H1 (cell line): ENCODE measurements around the gene SLC16A2. TPM values are rescaled to one million over a fixed set of nuclear protein-coding genes. Genes with fewer than 3 reads are reported as not detected.

Source experiments
- CTCF ChIA-PET: fragments of 300-600 bp; sonication (Branson Sonifier 250); formaldehyde crosslinking; loops from one replicate; lab custom pipeline; 2021; ENCODE audit not compliant: partially characterized antibody; lab: Charles Lee
- POLR2A ChIA-PET: fragments of 300-600 bp; sonication (Branson Sonifier 250); formaldehyde crosslinking; loops from one replicate; lab custom pipeline; 2021; ENCODE audit warnings: inconsistent platforms; ENCODE audit not compliant: partially characterized antibody; lab: Charles Lee
- DNase-seq, 2 experiments: peaks; one replicate each; pipeline versions ENCODE4 v3.0.0 to v3.0.0-alpha.2; 2010 to 2022; ENCODE audit warnings: low spot score in 2 of 2, low read depth in 1 of 2, mixed read lengths in 1 of 2
- FAIRE-seq: peaks from 2 replicates; lab custom pipeline; 2011; peaks lifted over from hg19 to GRCh38; lab: Jason Lieb, UNC
- H2AFZ ChIP-seq: 2 replicates; pipeline ENCODE4 v1.8.1; 2012; ENCODE audit warnings: low read length, inconsistent platforms
- H2AK5ac ChIP-seq: 2 replicates; pipeline ENCODE4 v1.6.1; 2013; ENCODE audit warnings: low read depth, low read length
- H2BK120ac ChIP-seq: replicated peaks from 2 replicates; pipeline ENCODE3; 2013; ENCODE audit warnings: low read depth, low read length, inconsistent platforms
- H2BK12ac ChIP-seq: 2 replicates; pipeline ENCODE4 v1.6.1; 2013; ENCODE audit warnings: low read depth, low read length
- H2BK15ac ChIP-seq: 2 replicates; pipeline ENCODE4 v1.6.1; 2013; ENCODE audit warnings: low read length
- H2BK20ac ChIP-seq: 2 replicates; pipeline ENCODE4 v1.6.1; 2013; ENCODE audit warnings: low read length
- H2BK5ac ChIP-seq: 2 replicates; pipeline ENCODE4 v1.6.1; 2013; ENCODE audit warnings: low read depth, low read length
- H3K14ac ChIP-seq: 2 replicates; pipeline ENCODE4 v1.6.1; 2013; ENCODE audit warnings: inconsistent platforms; ENCODE audit not compliant: insufficient read length
- H3K18ac ChIP-seq: 2 replicates; pipeline ENCODE4 v1.6.1; 2013; ENCODE audit warnings: low read length; ENCODE audit errors: extremely low read depth
- H3K23ac ChIP-seq: 2 replicates; pipeline ENCODE4 v1.6.1; 2013; ENCODE audit warnings: inconsistent platforms; ENCODE audit not compliant: insufficient read length
- H3K23me2 ChIP-seq: 2 replicates; pipeline ENCODE4 v1.6.1; 2013; ENCODE audit warnings: low read depth, low read length
- H3K27ac ChIP-seq: 2 replicates; pipeline ENCODE4 v1.6.1; 2011; ENCODE audit warnings: low read depth, low read length, inconsistent platforms
- H3K27me3 ChIP-seq, 4 experiments: replicated peaks in 1 of 4; 1 replicate in 1 of 4; 2 replicates in 3 of 4; pipeline versions ENCODE4 v1.6.1 to v1.8.1; 2011 to 2013; ENCODE audit warnings: low read length in 3 of 4, mild to moderate bottlenecking in 3 of 4, inconsistent platforms in 2 of 4, mixed read lengths in 2 of 4, moderate library complexity in 1 of 4; ENCODE audit not compliant: control insufficient read depth in 3 of 4, insufficient read depth in 3 of 4; ENCODE audit errors: extremely low read depth in 1 of 4
- H3K36me3 ChIP-seq, 4 experiments: 2 replicates each; pipeline versions ENCODE4 v1.6.1 to v1.8.1; 2011 to 2013; ENCODE audit warnings: mild to moderate bottlenecking in 4 of 4, low read length in 3 of 4, moderate library complexity in 2 of 4, control low read depth in 1 of 4, inconsistent platforms in 1 of 4; ENCODE audit not compliant: insufficient read depth in 4 of 4, control insufficient read depth in 2 of 4
- H3K4ac ChIP-seq: replicated peaks from 2 replicates; pipeline ENCODE3; 2013; ENCODE audit warnings: low read length, low read depth, mixed read lengths, inconsistent platforms; ENCODE audit not compliant: insufficient read length
- H3K4me1 ChIP-seq, 4 experiments: replicated peaks in 1 of 4; 1 replicate in 1 of 4; 2 replicates in 3 of 4; pipeline versions ENCODE4 v1.6.1 to v1.8.1; 2011 to 2013; ENCODE audit warnings: low read length in 3 of 4, inconsistent platforms in 2 of 4, mixed read lengths in 1 of 4; ENCODE audit not compliant: insufficient read depth in 4 of 4, control insufficient read depth in 3 of 4
- H3K4me2 ChIP-seq, 2 experiments: 2 replicates each; pipeline versions ENCODE4 v1.6.1 to v1.8.1; 2011 to 2013; ENCODE audit warnings: low read depth in 2 of 2, low read length in 2 of 2, control low read depth in 1 of 2, inconsistent platforms in 1 of 2, mild to moderate bottlenecking in 1 of 2; ENCODE audit not compliant: insufficient read depth in 1 of 2
- H3K4me3 ChIP-seq, 4 experiments: fragments of 200-600, 300-600 bp in 1 of 4; sonication (generic), shearing (Covaris generic), sonication (Bioruptor Twin) in 1 of 4; 2 replicates each; pipeline versions ENCODE4 v1.5.1 to v1.8.1; 2011 to 2016; ENCODE audit warnings: low read length in 4 of 4, low read depth in 3 of 4, control low read depth in 2 of 4, inconsistent platforms in 2 of 4, mild to moderate bottlenecking in 2 of 4, mixed read lengths in 1 of 4, moderate library complexity in 1 of 4; ENCODE audit not compliant: insufficient read depth in 2 of 4; ENCODE audit errors: extremely low read depth in 1 of 4
- H3K56ac ChIP-seq: replicated peaks from 2 replicates; pipeline ENCODE3; 2013; ENCODE audit warnings: low read depth, mild to moderate bottlenecking, mixed read lengths, low read length, inconsistent platforms; ENCODE audit not compliant: insufficient read length
- H3K79me1 ChIP-seq: 2 replicates; pipeline ENCODE4 v1.6.1; 2013; ENCODE audit warnings: low read depth, low read length, control low read depth
- H3K79me2 ChIP-seq, 2 experiments: 2 replicates each; pipeline versions ENCODE4 v1.6.1 to v1.8.1; 2012 to 2013; ENCODE audit warnings: low read length in 2 of 2, mild to moderate bottlenecking in 2 of 2, inconsistent platforms in 1 of 2; ENCODE audit not compliant: insufficient read depth in 2 of 2, control insufficient read depth in 1 of 2
- H3K9ac ChIP-seq, 4 experiments: replicated peaks in 1 of 4; 1 replicate in 1 of 4; 2 replicates in 3 of 4; pipeline versions ENCODE4 v1.6.1 to v1.8.1; 2011 to 2013; ENCODE audit warnings: low read depth in 3 of 4, low read length in 3 of 4, control low read depth in 2 of 4, mild to moderate bottlenecking in 2 of 4, moderate library complexity in 2 of 4, inconsistent platforms in 1 of 4; ENCODE audit errors: extremely low read depth in 1 of 4
- H3K9me3 ChIP-seq, 2 experiments: 2 replicates each; pipeline versions ENCODE4 v1.6.1 to v1.8.1; 2012 to 2013; ENCODE audit warnings: mild to moderate bottlenecking in 2 of 2, moderate library complexity in 2 of 2, control low read depth in 1 of 2, inconsistent platforms in 1 of 2, low read depth in 1 of 2, low read length in 1 of 2, mixed read lengths in 1 of 2; ENCODE audit not compliant: insufficient read depth in 2 of 2
- H4K20me1 ChIP-seq, 2 experiments: replicated peaks in 1 of 2; 2 replicates each; pipeline versions ENCODE3 to v1.8.1; 2011 to 2013; ENCODE audit warnings: inconsistent platforms in 2 of 2, low read length in 2 of 2, mild to moderate bottlenecking in 1 of 2; ENCODE audit not compliant: insufficient read depth in 2 of 2, control insufficient read depth in 1 of 2
- H4K5ac ChIP-seq: 2 replicates; pipeline ENCODE4 v1.6.1; 2013; ENCODE audit warnings: low read length, low read depth, mixed read lengths, inconsistent platforms; ENCODE audit not compliant: insufficient read length
- H4K8ac ChIP-seq: 2 replicates; pipeline ENCODE4 v1.8.0; 2013; ENCODE audit warnings: mild to moderate bottlenecking, moderate library complexity, low read length, inconsistent platforms; ENCODE audit not compliant: insufficient read depth; ENCODE audit errors: extremely low read depth
- H4K91ac ChIP-seq: replicated peaks from 2 replicates; pipeline ENCODE3; 2013; ENCODE audit warnings: low read length, mixed read lengths, inconsistent platforms; ENCODE audit not compliant: insufficient read length
- ASH2L ChIP-seq: fragments of 200-600, 300-600 bp; sonication (generic); IDR thresholded peaks from one replicate; pipeline ENCODE4 v1.7.1; 2017; ENCODE audit warnings: low read length
- BRCA1 ChIP-seq: IDR thresholded peaks from 2 replicates; pipeline ENCODE4 v1.6.1; 2012; ENCODE audit warnings: low read depth, low read length, improper control_type of control experiment
- CHD1 ChIP-seq: IDR thresholded peaks from 2 replicates; pipeline ENCODE4 v1.6.1; 2012; ENCODE audit warnings: low read depth, low read length, improper control_type of control experiment
- GTF2F1 ChIP-seq: IDR thresholded peaks from 2 replicates; pipeline ENCODE4 v1.6.1; 2012; ENCODE audit warnings: low read depth, low read length, improper control_type of control experiment, borderline replicate concordance
- PHF8 ChIP-seq: fragments of 200-600 bp; sonication (generic); conservative IDR thresholded peaks from 2 replicates; pipeline ENCODE4 v1.7.1; 2012; ENCODE audit warnings: low read depth, mild to moderate bottlenecking, inconsistent platforms, low read length, moderate library complexity
- RXRA ChIP-seq: IDR thresholded peaks from 2 replicates; pipeline ENCODE4 v1.6.1; 2011; ENCODE audit warnings: low read depth, mild to moderate bottlenecking, low read length, moderate library complexity; ENCODE audit not compliant: insufficient read depth
- SIN3A ChIP-seq, 2 experiments: IDR thresholded peaks in 1 of 2; conservative IDR thresholded peaks in 1 of 2; 2 replicates each; pipeline ENCODE4 v1.6.1; 2011 to 2012; ENCODE audit warnings: low read length in 2 of 2, improper control_type of control experiment in 1 of 2, low read depth in 1 of 2, mild to moderate bottlenecking in 1 of 2
- SP2 ChIP-seq: IDR thresholded peaks from 2 replicates; pipeline ENCODE4 v1.6.1; 2012; ENCODE audit warnings: mild to moderate bottlenecking, low read length, inconsistent platforms
- SP4 ChIP-seq: IDR thresholded peaks from 2 replicates; pipeline ENCODE4 v1.6.1; 2012; ENCODE audit warnings: low read length, inconsistent platforms
- USF2 ChIP-seq: IDR thresholded peaks from 2 replicates; pipeline ENCODE4 v1.6.1; 2011; ENCODE audit warnings: low read length, improper control_type of control experiment
- YY1 ChIP-seq: IDR thresholded peaks from 2 replicates; pipeline ENCODE4 v1.6.1; 2011; ENCODE audit warnings: low read depth, mild to moderate bottlenecking, low read length
- ZNF274 ChIP-seq: IDR thresholded peaks from 2 replicates; pipeline ENCODE4 v1.7.0; 2012; ENCODE audit warnings: low read length, borderline replicate concordance; ENCODE audit errors: extremely low read depth
- polyA plus RNA-seq, 7 experiments: library from polyadenylated mRNA; depleted of rRNA in 3 of 7; stranded (reverse) in 5 of 7; unstranded in 2 of 7; fragments of >200 nt in 5 of 7; fragments of 200-250 nt in 2 of 7; gene quantifications; 1 replicate in 5 of 7; 2 replicates in 1 of 7; 4 replicates in 1 of 7; pipeline versions ENCODE4 v1.2.1 to v1.2.3, GENCODE V29; 2011 to 2013; ENCODE audit warnings: missing spikeins in 2 of 7, mixed read lengths in 2 of 7
- total RNA-seq: library from RNA; stranded (reverse); fragmentation: NEBNext Ultra II Directional; extraction: Animal tissue kit (Norgen Biotek cat#: 25700); gene quantifications from 2 replicates; pipeline ENCODE4 v1.2.1, GENCODE V29; 2021

Gene SLC16A2
- total and polyA plus RNA-seq, 2 of the 8 experiments (the other 6 are each of a cell fraction or from before 2014, with no cell fraction given), result 24.4 to 32.2 TPM

GRCh38 chrX:74372272-74372671, 49.0 kb upstream of the SLC16A2 start:
- Histone ChIP-seq H3K4me3 (no peak overlapping the region), H3K27me3 (no peaks in the 10 kb centered on the region), H3K18ac (no peak overlapping the region), H3K27ac (no peak overlapping the region), H3K79me1 (no peaks in the 10 kb centered on the region), H3K79me2 (no peaks in the 10 kb centered on the region), H2AFZ (no peak overlapping the region), H3K4ac (no peak overlapping the region), H4K20me1 (no peaks in the 10 kb centered on the region), H3K56ac (no peak overlapping the region), H2BK5ac (no peak overlapping the region), H3K23ac (no peak overlapping the region), H3K9ac (no peak overlapping the region), H3K23me2 (no peaks in the 10 kb centered on the region), H3K4me2 (no peak overlapping the region), H2AK5ac (no peak overlapping the region), H2BK15ac (no peak overlapping the region), H4K5ac (no peak overlapping the region), H2BK20ac (no peak overlapping the region), H4K8ac (no peak overlapping the region), H2BK12ac (no peak overlapping the region), H4K91ac (no peak overlapping the region), H3K4me1 (no peaks in the 10 kb centered on the region), H3K36me3 (no peaks in the 10 kb centered on the region), H2BK120ac (no peak overlapping the region), H3K9me3 (no peaks in the 10 kb centered on the region), H3K14ac (no peak overlapping the region)
- TF ChIP-seq SP4 (no peak), RXRA (no peak), CHD1 (no peak), ASH2L (no peak), GTF2F1 (no peak), USF2 (no peak), YY1 (no peak), ZNF274 (no peak), SIN3A (conservative IDR thresholded peaks at IDR 0.05 in 1 of 2, IDR thresholded peaks at IDR 0.05 in 1 of 2; ENCODE audit: low read depth in 1 of 2, low read length in 2 of 2) (no peak), PHF8 (no peak), BRCA1 (no peak), SP2 (no peak)
- FAIRE-seq (peak; percentile 42), DNase-seq (no peak)
- ChIA-PET POLR2A (no interaction called here), CTCF (interaction anchor here (2.2 kb wide), 1 partner anchor 9 kb away, joined by 6 read pairs; no protein-coding TSS in a partner anchor)
